Stomach (tissue), 4 donors: ENCODE results near the gene ALK.

Experiments
- POLR2AphosphoS5 ChIP-seq, 3 donors: sonication (generic); formaldehyde crosslinking; IDR thresholded peaks; one replicate each; pipeline ENCODE4 v1.6.1; 2016; ENCODE audit warnings: antibody characterized with exemption in 3 of 3
- TF ChIP-seq, protein P1 (sequence below), 7 experiments: fragments of 450-650 bp in 4 of 7; fragments of 200-600 bp in 3 of 7; sonication (generic) in 3 of 7; IDR thresholded peaks; one replicate each; pipeline ENCODE4 v1.5.1; 2016 to 2019; ENCODE audit warnings: antibody characterized with exemption in 7 of 7, control low read depth in 2 of 7, mild to moderate bottlenecking in 1 of 7

DNA sequence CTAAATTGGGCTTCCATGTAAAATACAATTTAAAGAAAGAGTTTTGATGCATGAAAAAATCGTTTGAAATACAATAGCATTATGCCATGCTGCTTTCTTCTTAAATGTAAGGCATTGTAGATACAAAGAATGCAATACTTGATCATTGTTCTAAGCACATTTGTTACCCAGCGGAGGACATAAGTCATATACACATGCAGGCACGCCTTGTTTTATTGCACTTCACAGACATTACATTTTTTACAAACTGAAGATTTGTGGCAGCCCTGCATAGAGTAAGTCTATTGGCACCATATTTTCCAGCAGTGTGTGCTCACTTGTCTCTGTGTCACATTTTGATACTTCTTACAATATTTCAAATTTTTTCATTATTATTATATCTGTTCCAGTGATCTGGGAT is 461.2 kb downstream of the ALK start:
- no peak for TF ChIP-seq POLR2AphosphoS5 (IDR thresholded peaks at IDR 0.05)
- TF ChIP-seq, protein P1, sequence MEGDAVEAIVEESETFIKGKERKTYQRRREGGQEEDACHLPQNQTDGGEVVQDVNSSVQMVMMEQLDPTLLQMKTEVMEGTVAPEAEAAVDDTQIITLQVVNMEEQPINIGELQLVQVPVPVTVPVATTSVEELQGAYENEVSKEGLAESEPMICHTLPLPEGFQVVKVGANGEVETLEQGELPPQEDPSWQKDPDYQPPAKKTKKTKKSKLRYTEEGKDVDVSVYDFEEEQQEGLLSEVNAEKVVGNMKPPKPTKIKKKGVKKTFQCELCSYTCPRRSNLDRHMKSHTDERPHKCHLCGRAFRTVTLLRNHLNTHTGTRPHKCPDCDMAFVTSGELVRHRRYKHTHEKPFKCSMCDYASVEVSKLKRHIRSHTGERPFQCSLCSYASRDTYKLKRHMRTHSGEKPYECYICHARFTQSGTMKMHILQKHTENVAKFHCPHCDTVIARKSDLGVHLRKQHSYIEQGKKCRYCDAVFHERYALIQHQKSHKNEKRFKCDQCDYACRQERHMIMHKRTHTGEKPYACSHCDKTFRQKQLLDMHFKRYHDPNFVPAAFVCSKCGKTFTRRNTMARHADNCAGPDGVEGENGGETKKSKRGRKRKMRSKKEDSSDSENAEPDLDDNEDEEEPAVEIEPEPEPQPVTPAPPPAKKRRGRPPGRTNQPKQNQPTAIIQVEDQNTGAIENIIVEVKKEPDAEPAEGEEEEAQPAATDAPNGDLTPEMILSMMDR (IDR thresholded peaks at IDR 0.05): no peak
